CMK (cell line): ENCODE results near the gene RAB24.

ENCODE experiments used
- DNase-seq: peaks from one replicate; pipeline ENCODE4 v3.0.0-alpha.2; 2010; ENCODE audit warnings: low read depth

RAB24 gene

GRCh38 chr5:177333420-177334154 is 30.1 kb upstream of the RAB24 start:
- no peak for DNase-seq

DNA sequence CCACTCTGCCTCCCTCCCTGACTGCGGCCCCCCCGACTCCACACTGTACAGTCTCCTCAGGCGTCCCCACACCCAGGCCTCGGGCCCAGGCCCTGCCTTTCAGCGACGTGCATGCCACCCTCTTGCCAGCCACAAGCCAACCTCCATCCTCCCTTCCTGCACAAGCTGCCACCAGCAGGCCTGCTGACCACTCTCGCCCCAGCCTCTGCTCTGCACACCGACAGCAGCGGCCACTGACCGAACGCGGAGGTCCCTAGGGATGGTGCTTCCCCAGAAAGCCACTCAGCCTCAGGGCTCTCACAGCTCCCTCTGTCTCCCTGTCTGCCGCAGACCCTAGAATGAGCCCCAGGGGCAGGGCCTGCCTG is 29.4 kb upstream of the RAB24 start:
- DNase-seq: no peak

- DNase-seq: no peak
Observed at GRCh38 chr5:177332031-177332895, 28.7 kb upstream of the RAB24 start.

DNA sequence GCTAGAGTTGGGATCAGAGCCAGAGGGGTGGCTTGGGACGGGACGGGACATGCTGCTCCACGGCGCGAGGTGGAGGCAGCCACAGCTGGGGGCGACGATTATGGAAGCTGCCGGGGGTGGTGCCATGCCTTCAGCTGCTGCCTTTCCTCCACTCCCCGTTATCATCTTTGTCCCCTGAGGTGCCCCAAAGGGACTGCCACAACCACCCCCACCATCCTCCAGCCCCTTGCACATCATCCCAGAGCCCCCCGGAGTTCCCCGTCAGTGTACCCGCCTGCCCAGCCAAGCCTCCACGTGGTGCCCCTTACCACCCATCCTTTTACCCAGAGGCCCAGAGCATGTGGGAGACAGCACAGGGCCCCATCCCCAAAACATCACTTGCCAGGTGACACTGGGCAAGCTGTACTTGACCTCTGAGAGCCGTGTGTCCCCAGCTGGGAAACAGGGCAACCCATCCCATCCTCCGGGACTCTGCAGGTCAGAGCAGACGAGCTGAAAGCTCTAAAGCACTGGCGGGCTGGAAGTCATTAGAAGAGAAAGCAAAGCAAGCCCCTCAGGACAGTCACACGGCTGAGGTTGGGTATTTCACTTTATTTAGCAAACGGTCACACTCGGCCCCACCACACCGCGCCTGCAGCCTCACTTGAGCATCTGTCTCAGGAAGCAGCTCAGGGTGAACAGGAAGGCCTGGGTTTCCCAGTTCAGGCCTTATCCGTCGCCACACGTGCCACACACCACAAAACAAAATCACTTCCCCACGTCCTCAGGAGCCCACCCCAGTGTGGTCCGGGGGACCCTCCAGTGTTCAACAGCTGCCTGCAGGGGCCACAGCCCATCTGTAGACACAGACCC is 27.7 kb upstream of the RAB24 start:
- DNase-seq: no peak

DNA sequence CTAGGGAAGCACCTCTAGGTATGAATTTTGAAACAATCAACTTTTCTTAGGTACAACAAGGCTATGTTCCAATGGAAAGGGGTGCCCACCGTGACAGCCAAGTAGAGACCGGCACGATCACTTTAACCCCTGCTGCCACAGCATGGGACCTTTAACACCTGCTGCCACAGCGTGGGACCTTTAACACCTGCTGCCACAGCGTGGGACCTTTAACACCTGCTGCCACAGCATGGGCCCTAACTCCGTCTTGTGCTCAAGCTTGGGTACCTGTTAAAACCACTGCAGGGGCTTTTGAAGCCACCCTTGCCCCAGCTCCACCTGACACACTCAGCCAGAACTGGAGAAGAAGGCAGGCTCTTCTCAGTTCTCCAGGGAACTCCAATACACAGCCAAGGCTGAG is 26.4 kb upstream of the RAB24 start:
- no peak for DNase-seq

DNA sequence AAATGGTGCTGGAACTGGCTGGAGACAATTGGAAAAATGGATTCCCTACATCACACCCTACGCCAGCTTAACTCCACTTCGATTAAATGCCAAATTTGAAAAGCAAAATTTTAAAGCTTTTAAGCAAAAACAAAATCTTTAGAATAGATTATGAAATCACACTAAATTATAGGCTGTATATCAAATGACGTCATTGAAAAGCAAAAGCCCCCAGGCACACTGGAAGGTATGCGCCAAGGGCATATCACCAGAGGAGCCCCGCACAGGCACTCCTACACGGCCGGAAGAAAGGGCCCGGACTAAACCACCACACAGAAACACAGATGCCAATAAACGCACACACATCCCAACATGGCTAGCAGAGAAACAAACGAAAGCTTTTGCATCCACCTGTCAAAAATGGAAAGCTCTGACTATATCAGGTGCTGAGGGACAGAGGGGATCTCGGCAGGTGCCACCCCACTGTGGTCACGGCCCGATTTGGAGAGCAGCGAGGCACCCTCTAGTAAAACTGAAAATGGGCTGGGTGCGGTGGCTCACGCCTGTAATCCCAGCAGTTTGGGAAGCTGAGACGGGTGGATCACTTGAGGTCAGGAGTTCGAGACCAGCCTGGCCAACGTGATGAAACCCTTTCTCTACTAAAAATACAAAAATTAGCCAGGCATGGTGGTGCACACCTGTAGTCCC is 25.2 kb upstream of the RAB24 start:
- no peak for DNase-seq

DNA sequence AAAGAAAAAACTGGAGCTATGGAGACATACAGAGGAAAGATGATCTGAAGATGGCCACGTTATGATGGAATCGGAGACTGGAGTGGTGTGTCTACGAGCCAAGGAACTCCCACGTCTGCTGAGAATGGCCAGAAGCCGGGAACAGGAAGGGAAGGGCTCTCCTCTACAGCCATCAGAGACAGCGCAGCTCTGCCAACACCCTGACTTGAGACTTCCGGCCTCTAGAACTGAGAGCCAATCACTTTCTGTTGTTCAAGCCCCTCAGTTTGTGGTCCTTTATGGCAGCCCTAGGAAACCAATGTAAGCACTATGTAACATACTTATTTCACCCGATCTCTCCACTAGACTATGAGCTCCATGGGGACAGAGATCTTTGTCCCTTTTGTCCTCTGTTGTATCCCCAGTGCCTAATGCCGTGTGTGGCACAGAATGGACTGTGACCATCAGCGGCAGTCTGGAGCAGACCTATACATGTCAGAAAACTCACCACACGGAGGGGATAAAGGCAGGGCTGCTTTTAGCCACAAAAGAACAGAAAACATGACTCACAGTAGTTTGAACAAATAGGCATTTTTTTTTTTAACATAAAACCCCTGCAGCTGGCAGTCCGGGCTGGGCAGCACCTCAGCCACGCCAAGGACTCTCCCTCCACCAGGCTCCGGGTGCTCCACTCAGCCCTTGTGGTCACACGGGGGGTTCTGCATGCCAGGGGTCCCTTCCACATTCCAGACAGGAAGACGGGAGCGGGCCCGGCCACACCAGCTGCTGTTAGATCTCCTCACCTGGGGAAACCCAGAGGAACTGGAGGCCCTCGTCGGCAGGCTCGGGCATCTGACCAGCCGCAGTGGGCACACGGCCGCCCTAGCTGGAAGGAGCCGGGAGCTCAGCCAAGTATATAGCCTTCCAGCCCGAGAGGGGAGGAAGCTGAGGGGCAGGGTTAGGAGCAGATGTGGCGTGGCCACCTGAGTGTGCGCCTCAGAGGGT is 24.3 kb upstream of the RAB24 start:
- DNase-seq: no peak

GRCh38 chr5:177325868-177326381 is 22.4 kb upstream of the RAB24 start:
- no peak for DNase-seq

- DNase-seq: no peak
Observed at GRCh38 chr5:177320879-177321278, 17.4 kb upstream of the RAB24 start.

DNA sequence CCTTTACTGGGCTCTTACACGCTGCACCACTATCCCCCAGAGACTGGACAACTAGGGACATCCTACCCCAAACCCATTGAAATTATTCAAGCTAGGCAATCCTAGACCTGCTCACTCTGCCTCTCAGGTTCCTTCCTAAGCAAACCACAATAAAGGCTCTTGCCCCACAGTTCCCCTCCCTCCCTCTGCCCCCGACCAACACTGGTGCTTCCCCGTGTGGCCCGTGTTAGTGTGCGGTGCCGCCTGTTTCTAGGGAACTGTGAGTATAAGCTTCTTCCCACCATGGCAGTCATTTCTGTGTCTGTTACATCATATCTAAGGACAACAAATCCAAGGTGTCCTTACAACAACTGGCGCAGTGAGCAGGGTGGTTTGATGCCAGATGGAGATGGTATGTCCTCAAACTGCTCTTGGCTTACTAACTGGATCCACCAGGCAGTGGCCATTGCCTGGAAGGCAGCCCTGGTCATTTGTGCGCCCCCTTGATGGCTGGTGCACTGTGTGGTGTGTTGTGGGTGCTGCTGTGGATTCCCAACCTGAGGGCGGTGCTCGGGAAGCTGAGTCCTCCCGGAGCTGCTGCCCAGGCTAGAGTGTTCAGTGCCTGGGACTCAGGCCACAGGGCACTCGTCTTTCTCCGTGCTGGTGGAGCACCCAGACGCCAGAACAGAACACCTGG is 16.5 kb upstream of the RAB24 start:
- no peak for DNase-seq

- no peak for DNase-seq
Observed at GRCh38 chr5:177317959-177318377, 14.4 kb upstream of the RAB24 start.

DNA sequence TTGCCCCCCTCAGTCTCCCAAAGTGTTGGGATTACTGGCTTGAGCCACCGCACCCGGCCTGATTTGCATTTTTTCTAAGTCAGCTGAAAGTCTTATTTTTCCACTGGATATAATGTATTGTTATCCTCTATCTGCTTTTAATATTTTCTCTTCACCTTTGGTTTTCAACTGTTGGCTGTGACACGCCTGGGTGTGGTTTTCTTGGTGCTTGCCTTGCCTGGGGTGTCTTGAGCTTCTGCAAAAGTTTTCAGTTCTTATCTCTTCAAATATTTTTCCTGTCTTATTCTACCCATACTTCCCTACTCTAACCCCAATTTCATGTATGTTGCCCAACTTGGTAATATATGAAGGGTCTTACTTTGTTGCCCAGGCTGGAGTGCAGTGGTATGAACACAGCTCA is 12.5 kb upstream of the RAB24 start:
- no peak for DNase-seq

DNA sequence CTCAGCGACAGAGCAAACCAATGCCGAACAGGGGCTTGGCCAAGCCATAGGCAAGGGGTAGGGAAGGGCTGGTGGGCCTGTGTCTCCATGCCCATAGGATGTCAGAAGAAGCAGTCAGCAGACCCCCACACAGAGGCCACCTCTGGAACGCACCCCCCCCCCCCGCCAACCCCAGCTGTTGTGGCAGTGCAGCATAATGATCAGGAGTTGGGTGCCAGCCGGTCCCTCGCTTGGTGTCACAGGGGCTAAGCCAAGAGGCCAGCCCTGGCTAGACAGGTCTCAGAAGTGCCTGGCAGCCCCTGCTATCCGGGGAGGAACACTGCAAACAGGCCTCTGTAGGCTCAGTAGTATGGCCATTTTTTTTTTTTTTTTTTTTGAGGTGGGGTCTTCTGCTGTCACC is 11.9 kb upstream of the RAB24 start:
- DNase-seq: no peak

GRCh38 chr5:177314376-177315342 is 11.1 kb upstream of the RAB24 start:
- DNase-seq: no peak

GRCh38 chr5:177313561-177314259 is 10.2 kb upstream of the RAB24 start:
- no peak for DNase-seq

- no peak for DNase-seq
Observed at GRCh38 chr5:177312649-177313181, 9.2 kb upstream of the RAB24 start.

DNA sequence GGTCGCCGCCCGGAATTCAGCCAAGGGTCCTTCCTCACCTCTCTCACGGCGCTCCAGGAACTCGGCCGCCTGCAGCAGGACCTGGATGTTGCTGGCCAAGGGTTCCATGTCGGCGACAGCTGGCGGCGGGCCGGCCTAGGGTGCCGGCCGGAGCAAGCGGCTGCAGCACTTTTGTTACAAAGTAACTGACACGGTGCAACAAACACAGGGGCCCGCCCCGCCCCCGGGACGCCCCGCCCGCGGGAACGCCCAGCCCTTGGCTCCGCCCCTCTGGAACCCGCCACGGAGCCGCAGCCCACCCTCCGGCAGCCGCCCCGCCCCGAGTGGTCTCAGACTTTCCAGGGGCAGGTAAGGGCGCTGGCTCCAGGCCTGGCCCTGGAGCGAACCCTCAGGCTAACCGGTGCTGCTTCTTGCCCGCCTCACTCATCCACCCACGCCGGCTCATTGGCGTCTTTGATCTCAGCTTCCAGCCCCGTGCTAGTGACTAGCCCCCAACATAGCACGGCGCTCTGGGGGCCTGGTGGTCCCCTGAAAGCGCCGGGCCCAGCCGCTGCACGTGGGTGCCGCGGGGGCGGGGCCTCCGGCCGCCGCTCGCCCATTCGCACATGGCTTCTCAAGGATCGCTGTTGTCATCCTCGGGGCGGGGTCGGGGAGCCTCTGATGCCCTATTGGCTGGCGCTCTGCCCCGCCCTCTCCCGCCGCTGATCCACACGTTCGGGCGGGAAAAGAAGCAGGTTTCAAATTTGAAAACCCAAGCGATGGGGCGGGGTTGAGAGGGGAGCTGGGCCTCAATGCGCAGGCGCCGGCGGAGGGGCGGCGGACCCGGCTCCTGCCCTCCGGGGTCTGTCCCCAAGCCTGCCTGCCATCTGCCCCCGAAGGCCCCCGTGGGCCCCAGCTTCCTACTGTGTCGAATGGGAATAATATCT is 8.5 kb upstream of the RAB24 start, which contains the start of gene MXD3:
MXD3 (minus strand) TSS at position 176 of the 926 bp plus-strand sequence; CDS start at position 108, 68 bp downstream.
- DNase-seq: peak; percentile 81
